SH-SY5Y (cell line): Measurements from ENCODE around the gene CTBP2.

Experiments used
- GATA2 ChIP-seq: IDR thresholded peaks from 2 replicates; pipeline ENCODE4 v1.6.1; 2011; ENCODE audit warnings: mild to moderate bottlenecking, low read depth, low read length
- GATA3 ChIP-seq: IDR thresholded peaks from 2 replicates; pipeline ENCODE4 v1.6.1; 2011; ENCODE audit warnings: low read depth, mild to moderate bottlenecking, low read length, moderate library complexity

DNA sequence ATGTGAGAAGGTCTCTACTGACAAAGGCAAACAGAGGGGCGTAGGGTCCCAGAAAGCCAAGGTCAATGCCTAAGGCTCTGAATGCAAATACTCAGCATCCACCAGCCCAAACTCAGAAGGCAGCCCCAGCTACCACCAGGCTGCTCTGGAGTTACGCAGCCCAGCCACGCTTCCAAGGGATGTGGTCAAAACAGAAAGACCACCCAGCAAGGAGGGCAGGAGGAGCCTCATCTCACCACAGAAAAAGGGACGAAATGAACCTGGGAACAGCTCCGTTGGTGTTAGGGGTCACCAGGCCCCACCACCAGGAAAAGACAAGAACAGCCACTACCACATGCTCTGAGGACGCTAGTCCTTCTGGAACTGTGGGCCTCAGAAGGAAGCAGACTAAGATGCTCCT, 65.1 kb downstream of the CTBP2 start:
- TF ChIP-seq GATA3: no peak
- no peak for TF ChIP-seq GATA2
